RWPE2 (cell line): ENCODE measurements around the gene CFAP52.

Experiments used
- ATAC-seq: fragments of 200-7000 bp; cut with Tn5 transposase; 3 replicates; pipeline ENCODE4 v1.9.1; 2021; ENCODE audit warnings: low read depth
- DNase-seq: peaks from one replicate; pipeline ENCODE4 v3.0.0-alpha.2; 2020; ENCODE audit warnings: low spot score
- H3K27ac ChIP-seq: fragments of 450-650 bp; 2 replicates; pipeline ENCODE4 v1.5.1; 2017; ENCODE audit warnings: mild to moderate bottlenecking; ENCODE audit not compliant: poor library complexity, severe bottlenecking
- H3K27me3 ChIP-seq: fragments of 250-450 bp; sonication (Bioruptor Pico); 2 replicates; pipeline ENCODE4 v1.5.1; 2021; ENCODE audit warnings: mild to moderate bottlenecking, moderate library complexity; ENCODE audit not compliant: insufficient read depth, poor library complexity, severe bottlenecking
- H3K36me3 ChIP-seq: fragments of 250-450 bp; sonication (Bioruptor Pico); 2 replicates; pipeline ENCODE4 v1.5.1; 2020; ENCODE audit warnings: low read depth, mild to moderate bottlenecking, moderate library complexity
- H3K4me1 ChIP-seq: fragments of 250-450 bp; sonication (Bioruptor Pico); 2 replicates; pipeline ENCODE4 v1.5.1; 2021; ENCODE audit warnings: mild to moderate bottlenecking, moderate library complexity; ENCODE audit not compliant: insufficient read depth, poor library complexity, severe bottlenecking
- H3K4me3 ChIP-seq: fragments of 250-450 bp; sonication (Bioruptor Pico); 2 replicates; pipeline ENCODE4 v1.5.1; 2021; ENCODE audit warnings: mild to moderate bottlenecking, moderate library complexity; ENCODE audit not compliant: severe bottlenecking
- H3K9me3 ChIP-seq: fragments of 250-450 bp; sonication (Bioruptor Pico); 2 replicates; pipeline ENCODE4 v1.5.1; 2021; ENCODE audit warnings: mild to moderate bottlenecking, moderate library complexity; ENCODE audit not compliant: severe bottlenecking
- CTCF ChIP-seq: fragments of 450-650 bp; IDR thresholded peaks from one replicate; pipeline ENCODE4 v1.5.1; 2017; ENCODE audit warnings: mild to moderate bottlenecking, moderate library complexity; ENCODE audit not compliant: poor library complexity, severe bottlenecking

The CFAP52 gene

DNA sequence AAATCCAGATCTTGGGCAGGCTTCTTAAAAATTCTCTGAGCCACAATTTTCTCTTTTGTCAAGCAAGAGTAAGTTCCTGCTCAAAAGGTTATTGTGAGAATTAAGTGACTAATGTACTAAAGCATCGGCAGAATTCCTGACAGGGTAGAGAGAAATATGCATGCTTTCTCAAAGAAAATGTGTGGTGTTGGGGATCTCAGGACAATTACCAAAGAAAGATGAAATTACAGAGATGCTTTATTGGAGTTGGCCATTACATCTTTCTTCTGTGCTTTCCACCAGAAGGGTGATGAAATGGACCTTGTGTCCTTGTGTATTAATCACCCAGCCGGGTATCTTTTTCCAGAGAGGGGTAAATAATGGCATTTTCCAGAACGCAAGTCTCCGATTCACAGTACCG, 67.2 kb downstream of the CFAP52 start:
- ATAC-seq, result no peak
- Histone ChIP-seq H3K27me3 (no peaks in the 10 kb centered on the region), H3K9me3 (no peaks in the 10 kb centered on the region), H3K4me3 (no peak overlapping the region), H3K27ac (no peak overlapping the region), H3K36me3 (no peaks in the 10 kb centered on the region), H3K4me1 (peaks cover 16% of the 10 kb centered on the region)
- TF ChIP-seq CTCF, result no peak
- no peak for DNase-seq

- peaks cover 20% of the 10 kb centered on the region for H3K4me1 ChIP-seq
- H3K36me3 ChIP-seq, result no peaks in the 10 kb centered on the region
- no peaks in the 10 kb centered on the region for H3K27me3 ChIP-seq
- peak; percentile 73 for DNase-seq
- TF ChIP-seq CTCF, result no peak
- ATAC-seq, result peak; percentile 69
- peak within 1 kb of the TSS; percentile 87 for H3K4me3 ChIP-seq
- no peaks in the 10 kb centered on the region for H3K9me3 ChIP-seq
- H3K27ac ChIP-seq, result peak within 1 kb of the TSS; percentile 90
These were observed 68.7 kb downstream of the CFAP52 start, which contains the start of gene USP43 for GRCh38 chr17:9644910-9645751. Gene USP43, plus strand, starts transcription at chr17:9645517. Its CDS starts 116 bp downstream, at chr17:9645633.

DNA sequence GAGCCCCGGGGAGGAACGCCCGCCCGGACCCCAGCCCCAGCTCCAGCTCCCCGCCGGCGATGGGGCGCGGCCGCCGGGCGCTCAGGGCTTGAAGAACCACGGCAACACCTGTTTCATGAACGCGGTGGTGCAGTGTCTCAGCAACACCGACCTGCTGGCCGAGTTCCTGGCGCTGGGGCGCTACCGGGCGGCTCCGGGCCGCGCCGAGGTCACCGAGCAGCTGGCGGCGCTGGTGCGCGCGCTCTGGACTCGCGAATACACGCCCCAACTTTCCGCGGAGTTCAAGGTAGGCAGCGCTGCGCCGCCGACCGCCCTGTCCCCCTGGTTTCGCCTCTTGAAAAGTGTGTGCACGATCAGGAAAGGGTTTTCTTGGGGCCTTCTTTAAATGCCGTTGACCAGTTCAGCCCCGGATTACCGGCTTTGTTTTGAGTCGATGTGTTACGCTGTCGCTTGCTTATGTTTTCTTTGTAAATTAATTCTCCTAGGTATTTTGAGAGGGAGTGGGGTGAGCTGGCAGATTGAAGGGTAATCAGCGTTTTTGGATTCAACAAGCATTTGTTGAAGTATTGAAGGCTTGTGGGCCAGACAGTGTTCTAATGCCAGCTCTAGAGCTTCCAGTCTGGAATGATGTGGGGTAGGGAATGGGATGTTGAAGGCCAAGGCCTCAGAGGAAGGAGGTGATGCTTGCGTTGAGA, 69.6 kb downstream of the CFAP52 start:
- DNase-seq (peak; percentile 71), ATAC-seq (peak; percentile 40)
- no peaks in the 10 kb centered on the region for H3K27me3 ChIP-seq
- H3K4me3 ChIP-seq, result peak overlapping the region; percentile 87
- H3K4me1 ChIP-seq, result peaks cover 20% of the 10 kb centered on the region
- H3K27ac ChIP-seq, result peak overlapping the region; percentile 90
- H3K9me3 ChIP-seq, result no peaks in the 10 kb centered on the region
- H3K36me3 ChIP-seq, result no peaks in the 10 kb centered on the region
- peak; percentile 40 for TF ChIP-seq CTCF

GRCh38 chr17:9646546-9646885, 70.1 kb downstream of the CFAP52 start:
- ATAC-seq (no peak; the same call in 2 of the 3 replicates), DNase-seq (no peak)
- H3K27me3 ChIP-seq, result no peaks in the 10 kb centered on the region
- peak overlapping the region; percentile 90 for H3K27ac ChIP-seq
- no peak for TF ChIP-seq CTCF
- H3K36me3 ChIP-seq, result no peaks in the 10 kb centered on the region
- peak overlapping the region; percentile 87 for H3K4me3 ChIP-seq
- no peaks in the 10 kb centered on the region for H3K9me3 ChIP-seq
- peaks cover 20% of the 10 kb centered on the region for H3K4me1 ChIP-seq

DNA sequence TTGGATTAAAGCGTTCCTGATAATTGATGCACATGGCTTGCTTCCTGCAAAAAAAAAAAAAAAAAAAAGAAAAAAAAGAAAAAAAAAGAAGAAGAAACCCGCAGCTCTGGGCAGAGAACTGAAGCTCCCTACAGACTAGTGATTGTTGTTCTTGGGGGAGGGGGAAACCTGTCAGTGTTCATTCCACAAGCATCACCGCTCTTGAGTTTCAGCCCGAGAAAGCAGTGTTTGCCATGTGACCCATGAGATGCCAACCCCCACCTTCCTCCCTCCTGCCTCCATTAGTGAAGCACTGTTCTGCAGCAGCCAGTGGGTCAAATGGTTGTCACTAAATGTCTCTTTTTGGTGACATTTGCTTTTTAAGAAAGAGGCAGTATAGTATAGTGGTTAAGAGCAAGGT, 70.6 kb downstream of the CFAP52 start:
- no peak for DNase-seq
- Histone ChIP-seq H3K4me1 (peaks cover 20% of the 10 kb centered on the region), H3K27ac (peak overlapping the region; percentile 90)

More for the DNA sequence above, 70.6 kb downstream of the CFAP52 start:
- no peak for TF ChIP-seq CTCF
- H3K9me3 ChIP-seq, result no peaks in the 10 kb centered on the region
- no peaks in the 10 kb centered on the region for H3K36me3 ChIP-seq
- ATAC-seq, result no peak
- H3K27me3 ChIP-seq, result no peaks in the 10 kb centered on the region
- peak overlapping the region; percentile 87 for H3K4me3 ChIP-seq
